ENCODE measurements around the gene PLCH2.

DNA sequence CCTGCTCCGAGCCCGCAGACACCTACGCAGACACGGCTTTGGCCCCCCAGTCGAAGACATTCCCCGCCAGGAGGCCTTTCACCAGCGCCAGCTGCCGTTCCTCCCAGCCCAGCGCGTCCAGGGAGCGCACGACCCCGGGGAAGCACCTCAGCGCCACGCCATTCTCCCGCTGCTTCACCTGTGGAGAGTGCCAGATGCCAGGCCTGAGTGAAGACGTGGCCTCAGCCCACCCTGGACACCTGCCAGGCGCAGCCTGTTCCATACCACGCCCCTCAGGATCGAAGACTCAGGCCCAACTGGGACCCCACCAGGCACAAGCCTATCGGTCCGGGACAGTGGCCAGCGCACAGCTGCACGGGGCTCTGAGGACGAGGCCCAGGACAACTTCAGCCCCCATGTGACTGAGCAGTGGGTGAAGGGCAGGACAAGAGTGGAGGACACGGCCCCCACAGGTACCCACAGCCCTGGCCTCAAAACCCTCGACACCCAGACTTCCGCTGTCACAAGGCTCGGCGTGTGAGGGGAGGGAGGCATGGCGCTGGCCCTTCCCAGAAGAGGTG lies 36.9 kb downstream of the PLCH2 start:
- TF ChIP-seq, protein P1, sequence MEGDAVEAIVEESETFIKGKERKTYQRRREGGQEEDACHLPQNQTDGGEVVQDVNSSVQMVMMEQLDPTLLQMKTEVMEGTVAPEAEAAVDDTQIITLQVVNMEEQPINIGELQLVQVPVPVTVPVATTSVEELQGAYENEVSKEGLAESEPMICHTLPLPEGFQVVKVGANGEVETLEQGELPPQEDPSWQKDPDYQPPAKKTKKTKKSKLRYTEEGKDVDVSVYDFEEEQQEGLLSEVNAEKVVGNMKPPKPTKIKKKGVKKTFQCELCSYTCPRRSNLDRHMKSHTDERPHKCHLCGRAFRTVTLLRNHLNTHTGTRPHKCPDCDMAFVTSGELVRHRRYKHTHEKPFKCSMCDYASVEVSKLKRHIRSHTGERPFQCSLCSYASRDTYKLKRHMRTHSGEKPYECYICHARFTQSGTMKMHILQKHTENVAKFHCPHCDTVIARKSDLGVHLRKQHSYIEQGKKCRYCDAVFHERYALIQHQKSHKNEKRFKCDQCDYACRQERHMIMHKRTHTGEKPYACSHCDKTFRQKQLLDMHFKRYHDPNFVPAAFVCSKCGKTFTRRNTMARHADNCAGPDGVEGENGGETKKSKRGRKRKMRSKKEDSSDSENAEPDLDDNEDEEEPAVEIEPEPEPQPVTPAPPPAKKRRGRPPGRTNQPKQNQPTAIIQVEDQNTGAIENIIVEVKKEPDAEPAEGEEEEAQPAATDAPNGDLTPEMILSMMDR (IDR thresholded peaks at IDR 0.05 in 2 of 3, conservative IDR thresholded peaks at IDR 0.05 in 1 of 3; ENCODE audit: control insufficient read depth in 2 of 3, extremely low read depth in 1 of 3, insufficient read depth in 1 of 3, low read depth in 3 of 3, low read length in 3 of 3) = no peak
- TF ChIP-seq EGR1 (IDR thresholded peaks at IDR 0.05; ENCODE audit: borderline replicate concordance in 1 of 2, low read depth in 2 of 2, low read length in 2 of 2) (no peak), NFXL1 (IDR thresholded peaks at IDR 0.05; ENCODE audit: borderline replicate concordance) (no peak), EP300 (IDR thresholded peaks at IDR 0.05; ENCODE audit: borderline replicate concordance in 1 of 2, control insufficient read depth in 1 of 2, low read depth in 2 of 2, low read length in 2 of 2) (no peak), BRCA1 (IDR thresholded peaks at IDR 0.05; ENCODE audit: low read depth, low read length) (no peak), SP1 (IDR thresholded peaks at IDR 0.05; ENCODE audit: low read depth, low read length) (no peak), RELA (IDR thresholded peaks at IDR 0.05; ENCODE audit: borderline replicate concordance, partially characterized antibody) (no peak), KDM1A (IDR thresholded peaks at IDR 0.05; ENCODE audit: borderline replicate concordance) (no peak), EZH2 (IDR thresholded peaks at IDR 0.05; ENCODE audit: borderline replicate concordance, control insufficient read depth, low read depth, low read length) (no peak)
- TF ChIP-seq, protein P2, sequence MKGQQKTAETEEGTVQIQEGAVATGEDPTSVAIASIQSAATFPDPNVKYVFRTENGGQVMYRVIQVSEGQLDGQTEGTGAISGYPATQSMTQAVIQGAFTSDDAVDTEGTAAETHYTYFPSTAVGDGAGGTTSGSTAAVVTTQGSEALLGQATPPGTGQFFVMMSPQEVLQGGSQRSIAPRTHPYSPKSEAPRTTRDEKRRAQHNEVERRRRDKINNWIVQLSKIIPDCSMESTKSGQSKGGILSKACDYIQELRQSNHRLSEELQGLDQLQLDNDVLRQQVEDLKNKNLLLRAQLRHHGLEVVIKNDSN (IDR thresholded peaks at IDR 0.05; ENCODE audit: borderline replicate concordance, extremely low read length, insufficient read depth, low read depth, low read length) = no peak
- TF ChIP-seq, protein P3, sequence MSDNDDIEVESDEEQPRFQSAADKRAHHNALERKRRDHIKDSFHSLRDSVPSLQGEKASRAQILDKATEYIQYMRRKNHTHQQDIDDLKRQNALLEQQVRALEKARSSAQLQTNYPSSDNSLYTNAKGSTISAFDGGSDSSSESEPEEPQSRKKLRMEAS (IDR thresholded peaks at IDR 0.05; ENCODE audit: low read depth, low read length) = no peak

Data from GM12878 (cell line).